Metanephros (tissue), 1 donor: Measurements from ENCODE around the gene CDC42EP3. TPM values are rescaled to one million over a fixed set of nuclear protein-coding genes. Genes with fewer than 3 reads are reported as not detected.

ENCODE experiments used
- total RNA-seq: library from RNA; depleted of rRNA; stranded (reverse); fragments of >200 nt; gene quantifications from one replicate; pipeline ENCODE4 v1.2.3, GENCODE V29; 2014

Gene CDC42EP3
- total RNA-seq: 37.9 TPM

GRCh38 chr2:37671009-37671815 lies at the start of gene CDC42EP3:
TSS of gene CDC42EP3 (minus strand) at chr2:37671642. CDS start at chr2:37646587, 25,055 bp downstream.

